ENCODE data around the gene FRMD6.

DNA sequence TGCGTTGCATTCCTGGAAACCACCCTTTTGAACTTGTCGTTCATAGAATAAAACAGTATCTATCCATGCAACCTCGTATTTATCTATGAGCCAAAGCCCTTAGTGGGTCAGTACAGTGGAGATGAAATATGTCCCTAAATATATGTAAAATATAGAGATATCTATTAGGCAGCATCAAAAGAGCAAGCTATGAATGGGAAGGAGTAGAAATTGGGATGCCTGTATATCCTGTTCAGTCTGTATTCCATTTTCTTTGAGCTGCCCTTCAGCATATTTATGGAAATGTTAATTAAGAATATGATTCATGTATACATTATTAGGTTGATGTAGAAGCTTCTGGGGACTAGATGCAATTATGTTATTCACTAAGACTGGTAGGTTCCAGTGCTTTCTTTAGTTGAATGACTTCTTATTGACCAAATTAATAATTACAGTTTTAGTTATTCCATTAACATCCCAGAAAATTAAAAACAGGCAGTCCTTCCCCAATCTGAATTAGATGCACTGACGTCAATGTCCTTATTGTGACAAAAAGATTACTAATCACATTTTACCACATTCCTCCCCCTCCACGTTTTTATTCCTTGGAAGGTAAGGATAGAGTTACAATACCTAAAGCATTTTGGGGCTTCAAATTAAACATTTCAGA lies 11.9 kb upstream of the FRMD6 start:
- TF ChIP-seq, protein P1, sequence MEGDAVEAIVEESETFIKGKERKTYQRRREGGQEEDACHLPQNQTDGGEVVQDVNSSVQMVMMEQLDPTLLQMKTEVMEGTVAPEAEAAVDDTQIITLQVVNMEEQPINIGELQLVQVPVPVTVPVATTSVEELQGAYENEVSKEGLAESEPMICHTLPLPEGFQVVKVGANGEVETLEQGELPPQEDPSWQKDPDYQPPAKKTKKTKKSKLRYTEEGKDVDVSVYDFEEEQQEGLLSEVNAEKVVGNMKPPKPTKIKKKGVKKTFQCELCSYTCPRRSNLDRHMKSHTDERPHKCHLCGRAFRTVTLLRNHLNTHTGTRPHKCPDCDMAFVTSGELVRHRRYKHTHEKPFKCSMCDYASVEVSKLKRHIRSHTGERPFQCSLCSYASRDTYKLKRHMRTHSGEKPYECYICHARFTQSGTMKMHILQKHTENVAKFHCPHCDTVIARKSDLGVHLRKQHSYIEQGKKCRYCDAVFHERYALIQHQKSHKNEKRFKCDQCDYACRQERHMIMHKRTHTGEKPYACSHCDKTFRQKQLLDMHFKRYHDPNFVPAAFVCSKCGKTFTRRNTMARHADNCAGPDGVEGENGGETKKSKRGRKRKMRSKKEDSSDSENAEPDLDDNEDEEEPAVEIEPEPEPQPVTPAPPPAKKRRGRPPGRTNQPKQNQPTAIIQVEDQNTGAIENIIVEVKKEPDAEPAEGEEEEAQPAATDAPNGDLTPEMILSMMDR (IDR thresholded peaks at IDR 0.05; ENCODE audit: insufficient read depth, low read length), result no peak
- no peak for TF ChIP-seq POLR2AphosphoS5 (IDR thresholded peaks at IDR 0.05; ENCODE audit: low read depth)
- TF ChIP-seq, protein P2, sequence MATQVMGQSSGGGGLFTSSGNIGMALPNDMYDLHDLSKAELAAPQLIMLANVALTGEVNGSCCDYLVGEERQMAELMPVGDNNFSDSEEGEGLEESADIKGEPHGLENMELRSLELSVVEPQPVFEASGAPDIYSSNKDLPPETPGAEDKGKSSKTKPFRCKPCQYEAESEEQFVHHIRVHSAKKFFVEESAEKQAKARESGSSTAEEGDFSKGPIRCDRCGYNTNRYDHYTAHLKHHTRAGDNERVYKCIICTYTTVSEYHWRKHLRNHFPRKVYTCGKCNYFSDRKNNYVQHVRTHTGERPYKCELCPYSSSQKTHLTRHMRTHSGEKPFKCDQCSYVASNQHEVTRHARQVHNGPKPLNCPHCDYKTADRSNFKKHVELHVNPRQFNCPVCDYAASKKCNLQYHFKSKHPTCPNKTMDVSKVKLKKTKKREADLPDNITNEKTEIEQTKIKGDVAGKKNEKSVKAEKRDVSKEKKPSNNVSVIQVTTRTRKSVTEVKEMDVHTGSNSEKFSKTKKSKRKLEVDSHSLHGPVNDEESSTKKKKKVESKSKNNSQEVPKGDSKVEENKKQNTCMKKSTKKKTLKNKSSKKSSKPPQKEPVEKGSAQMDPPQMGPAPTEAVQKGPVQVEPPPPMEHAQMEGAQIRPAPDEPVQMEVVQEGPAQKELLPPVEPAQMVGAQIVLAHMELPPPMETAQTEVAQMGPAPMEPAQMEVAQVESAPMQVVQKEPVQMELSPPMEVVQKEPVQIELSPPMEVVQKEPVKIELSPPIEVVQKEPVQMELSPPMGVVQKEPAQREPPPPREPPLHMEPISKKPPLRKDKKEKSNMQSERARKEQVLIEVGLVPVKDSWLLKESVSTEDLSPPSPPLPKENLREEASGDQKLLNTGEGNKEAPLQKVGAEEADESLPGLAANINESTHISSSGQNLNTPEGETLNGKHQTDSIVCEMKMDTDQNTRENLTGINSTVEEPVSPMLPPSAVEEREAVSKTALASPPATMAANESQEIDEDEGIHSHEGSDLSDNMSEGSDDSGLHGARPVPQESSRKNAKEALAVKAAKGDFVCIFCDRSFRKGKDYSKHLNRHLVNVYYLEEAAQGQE (IDR thresholded peaks at IDR 0.05; ENCODE audit: insufficient replicate concordance, low read depth), result no peak
- TF ChIP-seq GABPA (IDR thresholded peaks at IDR 0.05; ENCODE audit: low read depth), result no peak
- TF ChIP-seq SPI1 (IDR thresholded peaks at IDR 0.05; ENCODE audit: borderline replicate concordance, low read depth), result no peak
